WTC11 (cell line): Measurements from ENCODE around the gene FSCB.

Experiments used
- CBFB ChIP-seq: sonication (generic); formaldehyde crosslinking; IDR thresholded peaks from 2 replicates; pipeline ENCODE4 v1.8.1; 2022; ENCODE audit warnings: mild to moderate bottlenecking, low read depth, missing genetic modification reagents
- CREB1 ChIP-seq: sonication (generic); formaldehyde crosslinking; IDR thresholded peaks from 2 replicates; pipeline ENCODE4 v1.8.0; 2023; ENCODE audit warnings: mild to moderate bottlenecking, missing genetic modification reagents
- RELA ChIP-seq: sonication (generic); formaldehyde crosslinking; IDR thresholded peaks from 2 replicates; pipeline ENCODE4 v1.8.1; 2022; ENCODE audit warnings: missing genetic modification reagents, mild to moderate bottlenecking, borderline replicate concordance
- RORB ChIP-seq: fragments of 250-450 bp; sonication (Bioruptor Pico); IDR thresholded peaks from 2 replicates; pipeline ENCODE4 v1.9.0; 2021; ENCODE audit warnings: mild to moderate bottlenecking
- ZNF121 ChIP-seq: sonication (generic); formaldehyde crosslinking; IDR thresholded peaks from 2 replicates; pipeline ENCODE4 v1.8.0; 2023; ENCODE audit warnings: missing genetic modification reagents
- TF ChIP-seq, protein P1 (sequence below): sonication (generic); formaldehyde crosslinking; IDR thresholded peaks from 2 replicates; pipeline ENCODE4 v1.8.0; 2023; ENCODE audit warnings: missing genetic modification reagents, mild to moderate bottlenecking, borderline replicate concordance
- TF ChIP-seq, protein P2 (sequence below): sonication (generic); formaldehyde crosslinking; IDR thresholded peaks from 2 replicates; pipeline ENCODE4 v1.8.1; 2022; ENCODE audit warnings: mild to moderate bottlenecking, moderate library complexity, missing genetic modification reagents
- TF ChIP-seq, protein P3 (sequence below): fragments of 200-600 bp; IDR thresholded peaks from 2 replicates; pipeline ENCODE4 v1.8.0; 2022; ENCODE audit warnings: antibody characterized with exemption
- TF ChIP-seq, protein P4 (sequence below): sonication (generic); formaldehyde crosslinking; IDR thresholded peaks from 2 replicates; pipeline ENCODE4 v1.8.0; 2022; ENCODE audit warnings: mild to moderate bottlenecking, missing genetic modification reagents
- TF ChIP-seq, protein P5 (sequence below): sonication (generic); formaldehyde crosslinking; IDR thresholded peaks from 2 replicates; pipeline ENCODE4 v1.8.0; 2023; ENCODE audit warnings: missing genetic modification reagents

DNA sequence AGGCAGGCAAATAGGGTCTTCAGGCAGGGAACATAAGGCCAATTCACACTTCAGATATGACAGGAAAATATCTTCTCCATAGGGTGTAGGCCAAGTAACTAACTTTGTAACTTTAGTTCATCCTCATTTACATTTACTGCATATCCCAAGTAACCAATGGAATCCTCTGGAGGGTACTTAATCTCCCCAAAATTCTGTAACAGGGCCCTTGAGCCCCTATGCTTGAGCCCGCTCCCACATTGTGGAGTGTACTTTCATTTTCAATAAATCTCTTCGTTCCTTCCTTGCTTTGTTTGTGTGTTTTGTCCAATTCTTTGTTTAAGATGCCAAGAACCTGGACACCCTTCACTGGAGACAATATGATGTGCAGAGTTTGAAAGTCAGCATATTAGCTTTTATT is 45.3 kb downstream of the FSCB start:
- TF ChIP-seq, protein P1, sequence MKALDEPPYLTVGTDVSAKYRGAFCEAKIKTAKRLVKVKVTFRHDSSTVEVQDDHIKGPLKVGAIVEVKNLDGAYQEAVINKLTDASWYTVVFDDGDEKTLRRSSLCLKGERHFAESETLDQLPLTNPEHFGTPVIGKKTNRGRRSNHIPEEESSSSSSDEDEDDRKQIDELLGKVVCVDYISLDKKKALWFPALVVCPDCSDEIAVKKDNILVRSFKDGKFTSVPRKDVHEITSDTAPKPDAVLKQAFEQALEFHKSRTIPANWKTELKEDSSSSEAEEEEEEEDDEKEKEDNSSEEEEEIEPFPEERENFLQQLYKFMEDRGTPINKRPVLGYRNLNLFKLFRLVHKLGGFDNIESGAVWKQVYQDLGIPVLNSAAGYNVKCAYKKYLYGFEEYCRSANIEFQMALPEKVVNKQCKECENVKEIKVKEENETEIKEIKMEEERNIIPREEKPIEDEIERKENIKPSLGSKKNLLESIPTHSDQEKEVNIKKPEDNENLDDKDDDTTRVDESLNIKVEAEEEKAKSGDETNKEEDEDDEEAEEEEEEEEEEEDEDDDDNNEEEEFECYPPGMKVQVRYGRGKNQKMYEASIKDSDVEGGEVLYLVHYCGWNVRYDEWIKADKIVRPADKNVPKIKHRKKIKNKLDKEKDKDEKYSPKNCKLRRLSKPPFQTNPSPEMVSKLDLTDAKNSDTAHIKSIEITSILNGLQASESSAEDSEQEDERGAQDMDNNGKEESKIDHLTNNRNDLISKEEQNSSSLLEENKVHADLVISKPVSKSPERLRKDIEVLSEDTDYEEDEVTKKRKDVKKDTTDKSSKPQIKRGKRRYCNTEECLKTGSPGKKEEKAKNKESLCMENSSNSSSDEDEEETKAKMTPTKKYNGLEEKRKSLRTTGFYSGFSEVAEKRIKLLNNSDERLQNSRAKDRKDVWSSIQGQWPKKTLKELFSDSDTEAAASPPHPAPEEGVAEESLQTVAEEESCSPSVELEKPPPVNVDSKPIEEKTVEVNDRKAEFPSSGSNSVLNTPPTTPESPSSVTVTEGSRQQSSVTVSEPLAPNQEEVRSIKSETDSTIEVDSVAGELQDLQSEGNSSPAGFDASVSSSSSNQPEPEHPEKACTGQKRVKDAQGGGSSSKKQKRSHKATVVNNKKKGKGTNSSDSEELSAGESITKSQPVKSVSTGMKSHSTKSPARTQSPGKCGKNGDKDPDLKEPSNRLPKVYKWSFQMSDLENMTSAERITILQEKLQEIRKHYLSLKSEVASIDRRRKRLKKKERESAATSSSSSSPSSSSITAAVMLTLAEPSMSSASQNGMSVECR = no peak
- TF ChIP-seq, protein P2, sequence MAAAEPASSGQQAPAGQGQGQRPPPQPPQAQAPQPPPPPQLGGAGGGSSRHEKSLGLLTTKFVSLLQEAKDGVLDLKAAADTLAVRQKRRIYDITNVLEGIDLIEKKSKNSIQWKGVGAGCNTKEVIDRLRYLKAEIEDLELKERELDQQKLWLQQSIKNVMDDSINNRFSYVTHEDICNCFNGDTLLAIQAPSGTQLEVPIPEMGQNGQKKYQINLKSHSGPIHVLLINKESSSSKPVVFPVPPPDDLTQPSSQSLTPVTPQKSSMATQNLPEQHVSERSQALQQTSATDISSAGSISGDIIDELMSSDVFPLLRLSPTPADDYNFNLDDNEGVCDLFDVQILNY (CRISPR knock-in tag) = no peak
- TF ChIP-seq, protein P3, sequence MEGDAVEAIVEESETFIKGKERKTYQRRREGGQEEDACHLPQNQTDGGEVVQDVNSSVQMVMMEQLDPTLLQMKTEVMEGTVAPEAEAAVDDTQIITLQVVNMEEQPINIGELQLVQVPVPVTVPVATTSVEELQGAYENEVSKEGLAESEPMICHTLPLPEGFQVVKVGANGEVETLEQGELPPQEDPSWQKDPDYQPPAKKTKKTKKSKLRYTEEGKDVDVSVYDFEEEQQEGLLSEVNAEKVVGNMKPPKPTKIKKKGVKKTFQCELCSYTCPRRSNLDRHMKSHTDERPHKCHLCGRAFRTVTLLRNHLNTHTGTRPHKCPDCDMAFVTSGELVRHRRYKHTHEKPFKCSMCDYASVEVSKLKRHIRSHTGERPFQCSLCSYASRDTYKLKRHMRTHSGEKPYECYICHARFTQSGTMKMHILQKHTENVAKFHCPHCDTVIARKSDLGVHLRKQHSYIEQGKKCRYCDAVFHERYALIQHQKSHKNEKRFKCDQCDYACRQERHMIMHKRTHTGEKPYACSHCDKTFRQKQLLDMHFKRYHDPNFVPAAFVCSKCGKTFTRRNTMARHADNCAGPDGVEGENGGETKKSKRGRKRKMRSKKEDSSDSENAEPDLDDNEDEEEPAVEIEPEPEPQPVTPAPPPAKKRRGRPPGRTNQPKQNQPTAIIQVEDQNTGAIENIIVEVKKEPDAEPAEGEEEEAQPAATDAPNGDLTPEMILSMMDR = no peak
- TF ChIP-seq RELA = no peak
- no peak for TF ChIP-seq CBFB (CRISPR knock-in tag)
- TF ChIP-seq, protein P4, sequence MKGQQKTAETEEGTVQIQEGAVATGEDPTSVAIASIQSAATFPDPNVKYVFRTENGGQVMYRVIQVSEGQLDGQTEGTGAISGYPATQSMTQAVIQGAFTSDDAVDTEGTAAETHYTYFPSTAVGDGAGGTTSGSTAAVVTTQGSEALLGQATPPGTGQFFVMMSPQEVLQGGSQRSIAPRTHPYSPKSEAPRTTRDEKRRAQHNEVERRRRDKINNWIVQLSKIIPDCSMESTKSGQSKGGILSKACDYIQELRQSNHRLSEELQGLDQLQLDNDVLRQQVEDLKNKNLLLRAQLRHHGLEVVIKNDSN (CRISPR knock-in tag) = no peak
- TF ChIP-seq, protein P5, sequence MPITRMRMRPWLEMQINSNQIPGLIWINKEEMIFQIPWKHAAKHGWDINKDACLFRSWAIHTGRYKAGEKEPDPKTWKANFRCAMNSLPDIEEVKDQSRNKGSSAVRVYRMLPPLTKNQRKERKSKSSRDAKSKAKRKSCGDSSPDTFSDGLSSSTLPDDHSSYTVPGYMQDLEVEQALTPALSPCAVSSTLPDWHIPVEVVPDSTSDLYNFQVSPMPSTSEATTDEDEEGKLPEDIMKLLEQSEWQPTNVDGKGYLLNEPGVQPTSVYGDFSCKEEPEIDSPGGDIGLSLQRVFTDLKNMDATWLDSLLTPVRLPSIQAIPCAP = no peak
- no peak for TF ChIP-seq CREB1 (CRISPR knock-in tag)
- TF ChIP-seq ZNF121 (CRISPR knock-in tag) = no peak
- TF ChIP-seq RORB (CRISPR knock-in tag) = no peak
